Stimulated activated CD8-positive, alpha-beta memory T cell treated with anti-CD3 and anti-CD28 coated beads, Interleukin-4, amount 100 ng/mL, for 1 hour (primary cell): ENCODE data around the gene TCP10L.
"Not testable (repeated sequence)": the region's sequence is repeated elsewhere in the genome, so short reads cannot be mapped to it uniquely, and the experiment has no call there.

Experiments used
- DNase-seq, 2 donors: peaks; one replicate each; pipeline ENCODE4 v3.0.0-alpha.2; 2020; ENCODE audit warnings: low read depth in 2 of 2, low spot score in 1 of 2

The TCP10L gene

GRCh38 chr21:32585042-32585710, at the start of gene TCP10L:
Gene TCP10L (minus strand): TSS chr21:32585523. CDS start chr21:32584304, 1,219 bp downstream.
- no peak for DNase-seq

DNA sequence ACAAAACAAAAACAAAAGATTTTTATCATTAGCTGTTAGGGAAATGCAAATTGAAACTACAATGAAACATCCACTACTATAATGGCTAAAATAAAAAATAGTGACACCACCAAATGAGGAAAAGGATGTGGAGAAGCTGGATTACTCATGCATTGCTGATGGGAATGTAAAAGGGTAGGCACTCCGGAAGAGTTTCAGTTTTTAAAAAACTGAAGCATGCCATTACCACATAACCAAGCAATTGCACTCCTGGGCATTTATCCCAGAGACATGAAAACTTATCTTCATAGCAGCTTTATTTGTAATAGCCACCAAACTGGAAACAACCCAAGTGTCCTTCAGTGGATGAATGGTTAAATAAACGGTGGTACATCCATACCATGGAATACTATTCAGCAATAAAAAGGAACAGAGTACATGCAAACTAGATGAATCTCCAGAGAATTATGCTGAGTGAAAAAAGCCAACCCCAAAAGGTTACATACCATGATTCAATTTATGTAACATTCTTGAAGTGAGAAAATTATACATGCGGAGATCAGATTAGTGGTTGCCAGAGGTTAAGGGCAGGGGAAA, 41.4 kb upstream of the TCP10L start:
- no peak for DNase-seq

DNA sequence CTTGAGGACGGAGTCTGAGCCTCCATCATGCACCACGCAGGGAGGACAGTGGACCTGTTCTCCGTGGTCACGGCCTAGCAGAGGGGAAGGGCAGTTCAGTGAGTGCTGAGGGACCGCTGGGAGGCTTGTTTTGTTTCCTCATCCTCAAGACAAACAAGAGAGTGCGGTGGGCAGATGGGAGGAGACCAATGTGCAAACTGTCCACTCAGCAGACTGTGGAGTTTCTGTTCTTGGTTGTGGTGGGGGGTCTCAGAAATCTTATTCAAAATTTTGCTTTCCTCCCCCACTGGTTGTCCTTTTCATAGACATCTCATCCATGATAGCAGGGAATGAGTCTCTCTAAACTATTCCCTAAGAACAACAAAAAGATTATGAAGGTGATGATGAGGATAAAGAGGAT, 32.9 kb upstream of the TCP10L start:
- DNase-seq = not testable (repeated sequence)

DNA sequence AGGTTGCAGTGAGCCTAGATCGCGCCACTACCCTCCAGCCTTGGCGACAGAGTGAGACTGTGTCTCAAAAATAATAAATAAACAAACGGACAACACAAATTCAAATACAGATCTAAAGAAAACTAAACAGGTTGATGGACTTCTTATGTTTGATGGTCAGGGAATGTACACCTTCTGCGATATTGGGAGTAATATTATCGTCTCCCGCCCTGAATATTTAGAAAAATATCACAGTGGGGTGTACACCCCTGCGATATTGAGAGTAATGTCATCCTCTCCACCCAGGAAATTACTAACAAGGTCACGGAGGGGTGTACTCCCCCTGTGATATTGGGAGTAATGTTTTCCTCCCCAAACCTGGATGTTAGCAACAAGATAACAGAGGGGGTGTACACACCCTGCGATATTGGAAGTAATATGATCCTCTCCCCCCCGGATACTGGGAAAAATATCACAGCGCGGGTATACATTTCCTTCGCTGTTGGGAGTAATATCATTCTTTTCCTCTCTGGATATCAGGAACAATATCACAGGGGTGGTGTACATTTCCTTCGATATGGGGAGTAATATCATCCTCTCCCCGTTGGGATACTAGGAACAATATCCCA, 28.2 kb upstream of the TCP10L start:
- no peak for DNase-seq

- DNase-seq = no peak
Measured at GRCh38 chr21:32612999-32613337, 27.6 kb upstream of the TCP10L start.

- DNase-seq = peak; percentile 70 to 76
Measured at GRCh38 chr21:32612075-32612998, 27.0 kb upstream of the TCP10L start, which contains the start of gene CFAP298. Gene CFAP298 (minus strand): TSS chr21:32612377. CDS start chr21:32612243, 134 bp downstream.

- no peak for DNase-seq
Measured at GRCh38 chr21:32611471-32611997, 26.2 kb upstream of the TCP10L start.

GRCh38 chr21:32610940-32611339, 25.6 kb upstream of the TCP10L start:
- DNase-seq = not testable (repeated sequence)

- DNase-seq = no peak
Measured at GRCh38 chr21:32608851-32609250, 23.5 kb upstream of the TCP10L start.

DNA sequence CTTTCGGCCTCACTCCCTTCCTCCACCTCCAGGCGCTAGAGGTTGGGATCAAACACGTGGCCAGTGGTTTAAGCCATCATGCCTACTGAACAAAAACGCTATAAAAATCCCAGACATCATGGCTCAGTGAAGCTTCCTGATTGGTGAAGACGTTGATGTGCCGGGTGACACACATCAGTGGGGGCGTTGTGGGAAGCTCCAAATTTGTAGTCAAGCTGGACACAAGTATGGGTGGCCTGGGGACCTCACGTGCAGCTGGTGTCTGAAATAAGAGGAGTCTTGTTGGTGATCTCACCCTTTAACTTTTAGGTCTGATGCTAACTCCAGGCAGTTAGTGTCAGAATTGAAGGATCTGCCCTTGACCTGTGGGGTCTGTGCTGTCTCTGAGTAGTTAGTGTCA, 20.1 kb upstream of the TCP10L start:
- DNase-seq = no peak

DNA sequence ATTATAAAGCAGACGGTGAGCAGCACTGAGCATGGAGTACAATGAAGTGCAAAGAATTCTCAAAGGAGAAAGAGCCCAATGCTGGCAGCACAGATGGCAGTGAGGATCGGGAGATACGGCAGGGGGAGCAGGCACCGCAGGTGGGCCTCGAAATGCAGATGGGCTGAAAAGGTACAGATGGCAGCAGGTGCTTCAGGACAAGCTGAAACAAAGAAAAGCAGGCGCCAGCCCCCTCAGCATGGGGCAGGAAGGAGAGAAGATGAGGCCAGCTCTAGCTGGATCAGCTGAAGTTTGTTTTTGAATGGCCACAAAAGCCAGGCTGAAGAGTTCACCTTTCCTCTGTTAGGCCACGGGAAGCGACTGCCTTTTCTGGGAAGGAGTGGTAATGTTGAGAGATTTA, 19.1 kb upstream of the TCP10L start:
- no peak for DNase-seq

DNA sequence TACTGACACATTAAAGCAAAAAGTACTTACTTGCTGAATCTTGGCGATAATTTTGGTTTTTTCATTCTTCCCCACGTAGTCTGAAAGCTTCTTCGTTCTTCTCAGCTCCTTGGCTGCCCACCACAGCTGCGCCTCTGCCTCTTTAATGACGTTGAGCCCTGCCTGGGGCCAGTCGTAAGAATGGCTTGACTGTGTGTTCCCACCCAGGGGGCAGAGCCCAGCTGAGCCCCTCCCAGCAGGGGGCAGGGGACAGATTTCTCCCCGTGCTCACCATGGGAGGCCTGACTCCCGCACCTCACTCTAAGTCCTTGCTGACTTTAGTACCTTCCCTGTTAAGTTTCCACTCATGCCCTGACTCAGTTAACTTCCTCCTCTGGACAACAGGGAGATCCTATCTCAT, 17.8 kb upstream of the TCP10L start:
- no peak for DNase-seq

DNA sequence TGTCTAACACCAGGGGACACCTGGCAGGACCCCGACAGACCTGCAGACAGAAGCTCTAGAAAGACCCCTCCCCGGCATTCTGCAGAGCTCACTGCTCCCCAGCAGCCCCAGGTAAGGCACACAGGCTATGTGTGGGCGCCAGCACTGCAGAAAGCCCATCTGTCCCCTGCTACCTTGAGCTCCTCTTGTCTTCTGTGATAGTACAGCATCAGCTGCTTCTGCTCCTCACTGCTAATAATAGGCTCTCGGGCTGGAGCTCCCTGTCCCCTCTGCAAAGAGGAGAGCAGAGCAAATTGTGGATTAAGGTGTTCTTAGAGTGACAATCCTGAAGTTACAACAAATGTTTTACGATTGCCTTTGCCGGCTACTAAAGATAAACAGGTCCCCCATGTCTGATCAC, 16.8 kb upstream of the TCP10L start:
- DNase-seq = no peak

DNA sequence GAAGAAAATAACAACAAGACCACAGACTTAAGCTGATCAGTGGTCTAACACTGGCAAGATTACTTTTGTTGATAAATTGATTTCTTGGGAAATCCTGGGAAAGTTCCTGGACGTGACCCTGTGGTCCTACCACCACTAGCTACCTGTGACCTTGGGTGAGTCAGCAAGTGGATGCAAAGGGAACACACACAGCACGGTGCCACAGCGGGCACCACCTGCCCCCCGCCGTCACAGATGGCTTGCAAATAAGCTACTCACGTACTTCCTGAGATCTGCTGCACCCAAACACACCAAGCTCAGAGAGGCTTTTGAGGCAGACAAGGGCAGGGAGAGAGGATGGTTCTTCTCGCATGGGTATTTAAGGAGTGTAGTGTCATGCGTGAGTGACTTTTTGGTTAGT, 14.2 kb upstream of the TCP10L start:
- DNase-seq = no peak

GRCh38 chr21:32599091-32599490, 13.8 kb upstream of the TCP10L start:
- DNase-seq = no peak

DNA sequence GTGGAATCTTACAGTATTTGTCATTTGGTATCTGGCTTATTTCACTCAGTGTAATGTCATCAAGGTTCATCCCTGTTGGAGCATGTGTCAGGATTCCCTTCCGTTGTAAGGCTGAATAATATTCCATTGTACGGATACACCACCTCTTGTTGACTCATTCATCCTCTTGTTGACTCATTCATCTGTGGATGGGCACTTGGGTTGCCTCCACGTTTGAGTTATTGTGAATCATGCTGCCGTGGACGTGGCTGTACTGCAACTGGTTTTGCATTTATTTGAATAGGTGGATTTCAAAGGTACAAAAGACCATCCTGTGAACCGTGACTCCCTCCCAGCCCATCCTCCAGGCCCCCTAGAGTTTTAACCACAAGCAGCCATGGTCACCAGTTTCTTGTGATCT, 11.9 kb upstream of the TCP10L start:
- no peak for DNase-seq

- DNase-seq = no peak
Measured at GRCh38 chr21:32595431-32595830, 10.1 kb upstream of the TCP10L start.

DNA sequence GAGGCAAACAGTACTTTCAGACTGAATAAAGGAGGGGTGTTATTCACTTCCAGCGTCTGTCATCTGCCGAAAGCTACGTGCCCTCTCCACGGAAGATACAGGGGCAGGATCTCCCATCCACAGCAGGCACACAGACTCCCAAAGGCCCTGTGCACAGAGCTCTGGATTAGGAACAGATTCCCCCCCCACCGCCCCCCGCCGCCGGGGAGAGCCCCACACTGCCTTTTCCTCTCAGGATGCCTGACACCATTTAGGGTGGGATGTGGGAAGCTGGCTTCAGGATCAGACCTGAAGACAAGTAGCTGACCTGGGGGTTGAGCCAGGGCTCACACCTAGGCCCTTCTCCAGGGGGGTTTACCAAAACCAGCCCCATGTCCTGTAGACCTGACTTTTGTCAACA, 8.4 kb upstream of the TCP10L start:
- DNase-seq = no peak

GRCh38 chr21:32592929-32593502, 7.7 kb upstream of the TCP10L start:
- no peak for DNase-seq

DNA sequence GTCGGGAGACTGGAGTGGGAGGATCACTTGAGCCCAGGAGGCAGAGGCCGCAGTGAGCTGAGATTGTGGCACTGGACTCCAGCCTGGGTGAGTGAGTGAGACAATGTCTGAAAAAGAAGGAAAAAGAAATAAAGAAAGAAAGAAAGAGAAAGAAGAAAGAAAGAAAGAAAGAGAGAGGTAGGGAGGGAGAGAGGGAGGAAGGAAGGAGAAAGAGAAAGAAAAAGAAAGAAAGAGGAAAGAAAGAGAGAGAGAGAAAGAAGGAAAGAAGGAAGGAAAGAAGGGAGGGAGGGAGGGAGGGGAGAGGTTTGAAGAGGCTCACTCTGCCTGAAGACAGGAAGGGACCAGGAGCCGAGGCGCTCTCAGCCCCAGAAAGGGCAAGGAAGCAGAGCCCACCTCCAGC, 4.8 kb upstream of the TCP10L start:
- no peak for DNase-seq

DNA sequence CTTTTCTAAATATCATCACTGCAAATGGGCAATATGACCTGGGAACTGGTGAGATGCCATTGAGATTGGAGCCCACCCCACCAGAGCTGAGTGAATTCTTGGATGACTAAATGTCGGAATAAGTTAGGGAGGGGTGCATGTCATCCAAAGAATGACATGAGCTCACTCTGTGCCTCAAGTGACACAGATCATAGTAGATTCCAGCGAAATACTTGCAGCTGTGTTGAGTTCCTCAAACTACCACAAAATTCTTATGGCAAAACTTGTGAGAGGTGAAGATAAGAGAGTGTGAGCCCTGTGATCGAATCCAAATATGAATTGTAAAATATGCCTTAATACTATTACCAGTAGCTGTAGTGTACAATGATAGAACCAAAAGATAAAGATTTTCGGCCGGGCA, 2.3 kb upstream of the TCP10L start:
- DNase-seq = no peak
